NCI-H2196 (cell line): Measurements from ENCODE around the gene UNC80.

ENCODE experiments used
- DNase-seq: peaks from one replicate; lab custom pipeline; 2025; ENCODE audit not compliant: unreplicated experiment; lab: John Stamatoyannopoulos, UW

The UNC80 gene

GRCh38 chr2:209805351-209805750 lies 33.7 kb downstream of the UNC80 start:
- no peak for DNase-seq

GRCh38 chr2:209806318-209806717 lies 34.7 kb downstream of the UNC80 start:
- no peak for DNase-seq

- DNase-seq: no peak
Observed at GRCh38 chr2:209808521-209808920, 36.9 kb downstream of the UNC80 start.

GRCh38 chr2:209809256-209809655 lies 37.6 kb downstream of the UNC80 start:
- DNase-seq: no peak

- DNase-seq: no peak
Observed at GRCh38 chr2:209817844-209818271, 46.2 kb downstream of the UNC80 start.

- no peak for DNase-seq
Observed at GRCh38 chr2:209818939-209819338, 47.3 kb downstream of the UNC80 start.

- DNase-seq: no peak
Observed at GRCh38 chr2:209821806-209822205, 50.2 kb downstream of the UNC80 start.

- no peak for DNase-seq
Observed at GRCh38 chr2:209823484-209823883, 51.9 kb downstream of the UNC80 start.

- no peak for DNase-seq
Observed at GRCh38 chr2:209824391-209824790, 52.8 kb downstream of the UNC80 start.

GRCh38 chr2:209830722-209831465 lies 59.3 kb downstream of the UNC80 start:
- DNase-seq: no peak

- DNase-seq: no peak
Observed at GRCh38 chr2:209834767-209835166, 63.1 kb downstream of the UNC80 start.

GRCh38 chr2:209840434-209840833 lies 68.8 kb downstream of the UNC80 start:
- peak; percentile 40 for DNase-seq

- no peak for DNase-seq
Observed at GRCh38 chr2:209845666-209846065, 74.0 kb downstream of the UNC80 start.

GRCh38 chr2:209864716-209865295 lies 93.2 kb downstream of the UNC80 start:
- DNase-seq: no peak

GRCh38 chr2:209868271-209868994 lies 96.8 kb downstream of the UNC80 start:
- no peak for DNase-seq

GRCh38 chr2:209870067-209870466 lies 98.4 kb downstream of the UNC80 start:
- no peak for DNase-seq

- peak; percentile 95 for DNase-seq
Observed at GRCh38 chr2:209872675-209873074, 101.0 kb downstream of the UNC80 start.

- no peak for DNase-seq
Observed at GRCh38 chr2:209875270-209875669, 103.6 kb downstream of the UNC80 start.

- no peak for DNase-seq
Observed at GRCh38 chr2:209876211-209876610, 104.6 kb downstream of the UNC80 start.

- DNase-seq: no peak
Observed at GRCh38 chr2:209878701-209879100, 107.1 kb downstream of the UNC80 start.

GRCh38 chr2:209900638-209901037 lies 129.0 kb downstream of the UNC80 start:
- DNase-seq: no peak

- DNase-seq: no peak
Observed at GRCh38 chr2:209901172-209901571, 129.5 kb downstream of the UNC80 start.
